HEK293T (cell line): ENCODE data around the gene U2AF1L4.

Experiments used
- BHLHE40 ChIP-seq: fragments of 450-650 bp; IDR thresholded peaks from 2 replicates; pipeline ENCODE4 v1.6.1; 2016; ENCODE audit warnings: mild to moderate bottlenecking, moderate library complexity, borderline replicate concordance
- FOXM1 ChIP-seq: fragments of 450-650 bp; IDR thresholded peaks from 2 replicates; pipeline ENCODE4 v1.6.1; 2017; ENCODE audit warnings: mild to moderate bottlenecking, borderline replicate concordance
- HDGF ChIP-seq: fragments of 450-650 bp; IDR thresholded peaks from 2 replicates; pipeline ENCODE4 v1.6.1; 2017; ENCODE audit warnings: antibody characterized with exemption, borderline replicate concordance
- SP1 ChIP-seq: fragments of 450-650 bp; IDR thresholded peaks from 2 replicates; pipeline ENCODE4 v1.6.1; 2017
- SUZ12 ChIP-seq: fragments of 450-650 bp; IDR thresholded peaks from 2 replicates; pipeline ENCODE4 v1.6.1; 2016; ENCODE audit warnings: mild to moderate bottlenecking
- ZNF384 ChIP-seq: fragments of 450-650 bp; IDR thresholded peaks from 2 replicates; pipeline ENCODE4 v1.6.1; 2016

GRCh38 chr19:35730326-35730725 lies 14.9 kb downstream of the U2AF1L4 start:
- TF ChIP-seq ZNF384 (no peak), SP1 (no peak), BHLHE40 (no peak), HDGF (no peak), FOXM1 (no peak), SUZ12 (no peak)
